Cardiac muscle cell (in vitro differentiated cells and primary cell): ENCODE data around the gene KREMEN1. TPM values are rescaled to one million over a fixed set of nuclear protein-coding genes. Genes with fewer than 3 reads are reported as not detected.
A peak's percentile ranks its signal among the peaks of the same experiment; 100 is the strongest.

Experiments
- DNase-seq, 2 donors: peaks; one replicate each; pipeline versions ENCODE4 v3.0.0 to v3.0.0-alpha.2; 2010 to 2017; ENCODE audit warnings: low read depth in 1 of 2, low spot score in 1 of 2
- H3K27ac ChIP-seq: fragments of 200-600 bp; sonication (generic); 2 replicates; pipeline ENCODE4 v1.5.1; 2016
- H3K27me3 ChIP-seq: fragments of 200-600 bp; sonication (generic); 2 replicates; pipeline ENCODE4 v1.6.0; 2016; ENCODE audit warnings: control low read depth
- H3K36me3 ChIP-seq: fragments of 200-600 bp; sonication (generic); 2 replicates; pipeline ENCODE4 v1.5.1; 2016; ENCODE audit warnings: control low read depth
- H3K4me1 ChIP-seq: fragments of 200-600 bp; sonication (generic); 2 replicates; pipeline ENCODE4 v1.8.1; 2017; ENCODE audit warnings: low read depth, mild to moderate bottlenecking, mixed run types
- H3K4me3 ChIP-seq: fragments of 200-600 bp; sonication (generic); 2 replicates; pipeline ENCODE4 v1.5.1; 2016; ENCODE audit warnings: mild to moderate bottlenecking
- H3K9me3 ChIP-seq: fragments of 200-600 bp; sonication (generic); 2 replicates; pipeline ENCODE4 v1.5.1; 2017; ENCODE audit warnings: low read depth, mild to moderate bottlenecking, control low read depth
- CTCF ChIP-seq: IDR thresholded peaks from 2 replicates; pipeline ENCODE4 v1.5.1; 2012; ENCODE audit warnings: low read depth, mild to moderate bottlenecking, low read length
- polyA plus RNA-seq: library from polyadenylated mRNA; unstranded; fragments of >200 nt; fragmentation: Nextera tagmentation; extraction: Ambion mirVana; gene quantifications from 2 replicates; pipeline ENCODE4 v1.2.1, GENCODE V29; 2016
- total RNA-seq: library from RNA; depleted of rRNA; stranded (reverse); fragments of >200 nt; gene quantifications from 2 replicates; pipeline ENCODE4 v1.2.3, GENCODE V29; 2016

The KREMEN1 gene
- total RNA-seq (19.0 and 20.3 TPM in 2 replicates), polyA plus RNA-seq (18.0 and 18.1 TPM in 2 replicates)

GRCh38 chr22:29072979-29073617 lies at the start of gene KREMEN1:
TSS of gene KREMEN1 (plus strand) at chr22:29073035. CDS start at chr22:29073131, 96 bp downstream.
- H3K36me3 ChIP-seq, result no peaks in the 10 kb centered on the region
- H3K27me3 ChIP-seq, result peaks cover 25% of the 10 kb centered on the region
- no peaks in the 10 kb centered on the region for H3K9me3 ChIP-seq
- H3K4me1 ChIP-seq, result peaks cover 22% of the 10 kb centered on the region
- peak within 1 kb of the TSS; percentile 83 for H3K4me3 ChIP-seq
- no peak for TF ChIP-seq CTCF
- no peak for DNase-seq
- no peak within 1 kb of the TSS for H3K27ac ChIP-seq

GRCh38 chr22:29023172-29023796 lies 49.6 kb upstream of the KREMEN1 start:
- Histone ChIP-seq H3K36me3 (no peaks in the 10 kb centered on the region), H3K9me3 (no peaks in the 10 kb centered on the region), H3K27me3 (no peaks in the 10 kb centered on the region), H3K4me3 (no peak overlapping the region), H3K4me1 (peaks cover 40% of the 10 kb centered on the region), H3K27ac (peak overlapping the region; percentile 74)
- no peak for TF ChIP-seq CTCF
- peak in 1 of 2 donors; percentile 12 for DNase-seq

GRCh38 chr22:29026579-29026978 lies 46.3 kb upstream of the KREMEN1 start:
- no peaks in the 10 kb centered on the region for H3K27me3 ChIP-seq
- no peak overlapping the region for H3K27ac ChIP-seq
- H3K4me3 ChIP-seq, result no peak overlapping the region
- no peak for TF ChIP-seq CTCF
- H3K9me3 ChIP-seq, result no peaks in the 10 kb centered on the region
- no peaks in the 10 kb centered on the region for H3K36me3 ChIP-seq
- DNase-seq, result no peak
- peaks cover 61% of the 10 kb centered on the region for H3K4me1 ChIP-seq

GRCh38 chr22:29028468-29028867 lies 44.4 kb upstream of the KREMEN1 start:
- H3K27ac ChIP-seq, result no peak overlapping the region
- peaks cover 60% of the 10 kb centered on the region for H3K4me1 ChIP-seq
- no peaks in the 10 kb centered on the region for H3K9me3 ChIP-seq
- TF ChIP-seq CTCF, result no peak
- no peak overlapping the region for H3K4me3 ChIP-seq
- no peak for DNase-seq
- no peaks in the 10 kb centered on the region for H3K36me3 ChIP-seq
- H3K27me3 ChIP-seq, result no peaks in the 10 kb centered on the region

- Histone ChIP-seq H3K9me3 (no peaks in the 10 kb centered on the region), H3K27me3 (no peaks in the 10 kb centered on the region), H3K4me3 (no peak overlapping the region), H3K36me3 (no peaks in the 10 kb centered on the region), H3K27ac (peak overlapping the region; percentile 93), H3K4me1 (peaks cover 53% of the 10 kb centered on the region)
- DNase-seq, result no peak
- TF ChIP-seq CTCF, result no peak
Observed at GRCh38 chr22:29029202-29030000, 43.4 kb upstream of the KREMEN1 start.
